K562 (cell line): ENCODE data around the gene ATXN1.

ENCODE experiments used
- ELF1 ChIP-seq: fragments of 200-800 bp; sonication (Bioruptor generic); IDR thresholded peaks from 2 replicates; pipeline ENCODE4 v1.6.1; 2016; ENCODE audit warnings: missing genetic modification characterization, missing compliant biosample characterization
- HOMEZ ChIP-seq: fragments of 250-450 bp; sonication (Bioruptor Pico); IDR thresholded peaks from 2 replicates; pipeline ENCODE4 v1.4.0; 2020; ENCODE audit warnings: mild to moderate bottlenecking, moderate library complexity
- JUNB ChIP-seq: fragments of 450-650 bp; formaldehyde crosslinking; conservative IDR thresholded peaks from 2 replicates; pipeline ENCODE4 v1.4.0; 2020; ENCODE audit warnings: mild to moderate bottlenecking
- MAFF ChIP-seq: IDR thresholded peaks from 2 replicates; pipeline ENCODE4 v1.6.1; 2012; ENCODE audit warnings: low read length, improper control_type of control experiment
- PRPF4 ChIP-seq: fragments of 200-400 bp; formaldehyde crosslinking; IDR thresholded peaks from one replicate; pipeline ENCODE4 v1.6.1; 2017; ENCODE audit warnings: low read length, low read depth, mild to moderate bottlenecking; ENCODE audit not compliant: insufficient read depth, poor library complexity, severe bottlenecking
- RFX5 ChIP-seq: IDR thresholded peaks from 2 replicates; pipeline ENCODE4 v1.6.1; 2011; ENCODE audit warnings: low read depth, mild to moderate bottlenecking, improper control_type of control experiment, low read length
- ZNF212 ChIP-seq: fragments of 450-650 bp; formaldehyde crosslinking; IDR thresholded peaks from 2 replicates; pipeline ENCODE4 v1.4.0; 2020; ENCODE audit warnings: mild to moderate bottlenecking

GRCh38 chr6:16750566-16750965 is 10.7 kb downstream of the ATXN1 start:
- TF ChIP-seq PRPF4 (no peak), ZNF212 (CRISPR knock-in tag) (no peak), MAFF (no peak), ELF1 (no peak), RFX5 (no peak), HOMEZ (CRISPR knock-in tag) (no peak), JUNB (CRISPR knock-in tag) (no peak)
